B cell (primary cell): ENCODE data around the gene CNNM4.

Source experiments
- CTCF ChIP-seq: fragments of 200-600 bp; IDR thresholded peaks from one replicate; pipeline ENCODE4 v1.8.0; 2022; ENCODE audit warnings: antibody characterized with exemption, mild to moderate bottlenecking
- EZH2 ChIP-seq: IDR thresholded peaks from 2 replicates; pipeline ENCODE4 v1.6.1; 2012; ENCODE audit warnings: borderline replicate concordance, low read depth, mild to moderate bottlenecking, moderate library complexity, low read length; ENCODE audit not compliant: insufficient read depth, poor library complexity, severe bottlenecking

- no peak for TF ChIP-seq CTCF
- no peak for TF ChIP-seq EZH2
Measured at GRCh38 chr2:96757477-96757860, 3.2 kb upstream of the CNNM4 start.
